ENCODE results near the gene CFAP97D2. TPM values are rescaled to one million over a fixed set of nuclear protein-coding genes. Genes with fewer than 3 reads are reported as not detected.
"Not testable (repeated sequence)": the region's sequence is repeated elsewhere in the genome, so short reads cannot be mapped to it uniquely, and the experiment has no call there.

CFAP97D2 gene
- polyA plus RNA-seq, 4 donors = 10.1 TPM; not detected in 3

- no peak for DNase-seq (ENCODE audit: low read depth in 4 of 4, low spot score in 3 of 4)
Measured at GRCh38 chr13:114228176-114228575, 49.1 kb downstream of the CFAP97D2 start.

- no peak for DNase-seq (ENCODE audit: low read depth in 4 of 4, low spot score in 3 of 4)
Measured at GRCh38 chr13:114229506-114229905, 50.4 kb downstream of the CFAP97D2 start.

GRCh38 chr13:114230117-114230516, 51.1 kb downstream of the CFAP97D2 start:
- no peak for DNase-seq (ENCODE audit: low read depth in 4 of 4, low spot score in 3 of 4)

GRCh38 chr13:114230575-114230974, 51.5 kb downstream of the CFAP97D2 start:
- no peak for DNase-seq (ENCODE audit: low read depth in 4 of 4, low spot score in 3 of 4)

GRCh38 chr13:114231886-114232285, 52.8 kb downstream of the CFAP97D2 start:
- no peak for DNase-seq (ENCODE audit: low read depth in 4 of 4, low spot score in 3 of 4)

GRCh38 chr13:114234266-114234644, 55.2 kb downstream of the CFAP97D2 start:
- DNase-seq (ENCODE audit: low read depth in 4 of 4, low spot score in 3 of 4) = no peak

- DNase-seq (ENCODE audit: low read depth in 4 of 4, low spot score in 3 of 4) = peak; percentile 75 to 87 (median 81)
Measured at GRCh38 chr13:114234645-114235421, 55.8 kb downstream of the CFAP97D2 start, which contains the start of gene CDC16. TSS of gene CDC16 (plus strand) at chr13:114234897. CDS start at chr13:114235085, 188 bp downstream.

GRCh38 chr13:114235697-114236096, 56.6 kb downstream of the CFAP97D2 start:
- DNase-seq (ENCODE audit: low read depth in 4 of 4, low spot score in 3 of 4) = no peak

GRCh38 chr13:114236227-114236626, 57.2 kb downstream of the CFAP97D2 start:
- DNase-seq (ENCODE audit: low read depth in 4 of 4, low spot score in 3 of 4) = no peak

- no peak for DNase-seq (ENCODE audit: low read depth in 4 of 4, low spot score in 3 of 4)
Measured at GRCh38 chr13:114237415-114238112, 58.5 kb downstream of the CFAP97D2 start.

GRCh38 chr13:114241918-114242317, 62.9 kb downstream of the CFAP97D2 start:
- DNase-seq (ENCODE audit: low read depth in 4 of 4, low spot score in 3 of 4) = no peak

GRCh38 chr13:114243971-114244370, 64.9 kb downstream of the CFAP97D2 start:
- DNase-seq (ENCODE audit: low read depth in 4 of 4, low spot score in 3 of 4) = no peak

- DNase-seq (ENCODE audit: low read depth in 4 of 4, low spot score in 3 of 4) = no peak
Measured at GRCh38 chr13:114244637-114245036, 65.6 kb downstream of the CFAP97D2 start.

GRCh38 chr13:114248011-114248410, 69.0 kb downstream of the CFAP97D2 start:
- no peak for DNase-seq (ENCODE audit: low read depth in 4 of 4, low spot score in 3 of 4)

GRCh38 chr13:114249077-114249476, 70.0 kb downstream of the CFAP97D2 start:
- DNase-seq (ENCODE audit: low read depth in 4 of 4, low spot score in 3 of 4) = no peak

GRCh38 chr13:114251639-114252440, 72.8 kb downstream of the CFAP97D2 start:
- DNase-seq (ENCODE audit: low read depth in 4 of 4, low spot score in 3 of 4) = not testable (repeated sequence)

- DNase-seq (ENCODE audit: low read depth in 4 of 4, low spot score in 3 of 4) = no peak
Measured at GRCh38 chr13:114256547-114256946, 77.5 kb downstream of the CFAP97D2 start.

GRCh38 chr13:114257014-114257413, 78.0 kb downstream of the CFAP97D2 start:
- no peak for DNase-seq (ENCODE audit: low read depth in 4 of 4, low spot score in 3 of 4)

GRCh38 chr13:114258589-114258988, 79.5 kb downstream of the CFAP97D2 start:
- DNase-seq (ENCODE audit: low read depth in 4 of 4, low spot score in 3 of 4) = no peak

GRCh38 chr13:114259374-114259773, 80.3 kb downstream of the CFAP97D2 start:
- no peak for DNase-seq (ENCODE audit: low read depth in 4 of 4, low spot score in 3 of 4)

GRCh38 chr13:114259974-114260373, 80.9 kb downstream of the CFAP97D2 start:
- DNase-seq (ENCODE audit: low read depth in 4 of 4, low spot score in 3 of 4) = no peak
